ENCODE data around the gene PRR15.

Gene PRR15

GRCh38 chr7:29609162-29610037, 45.8 kb downstream of the PRR15 start:
- no peak for DNase-seq (ENCODE audit: low read depth in 2 of 2)

GRCh38 chr7:29610086-29610485, 46.5 kb downstream of the PRR15 start:
- no peak for DNase-seq (ENCODE audit: low read depth in 2 of 2)

- DNase-seq (ENCODE audit: low read depth in 2 of 2): no peak
Measured at GRCh38 chr7:29611941-29612544, 48.4 kb downstream of the PRR15 start.

GRCh38 chr7:29612596-29612995, 49.0 kb downstream of the PRR15 start:
- DNase-seq (ENCODE audit: low read depth in 2 of 2): no peak

- no peak for DNase-seq (ENCODE audit: low read depth in 2 of 2)
Measured at GRCh38 chr7:29613100-29613499, 49.5 kb downstream of the PRR15 start.

GRCh38 chr7:29614229-29614628, 50.6 kb downstream of the PRR15 start:
- DNase-seq (ENCODE audit: low read depth in 2 of 2): no peak
